H1 (cell line): Measurements from ENCODE around the gene CMTR2. TPM values are rescaled to one million over a fixed set of nuclear protein-coding genes. Genes with fewer than 3 reads are reported as not detected.

ENCODE experiments used
- ASH2L ChIP-seq: fragments of 200-600, 300-600 bp; sonication (generic); IDR thresholded peaks from one replicate; pipeline ENCODE4 v1.7.1; 2017; ENCODE audit warnings: low read length
- GTF2F1 ChIP-seq: IDR thresholded peaks from 2 replicates; pipeline ENCODE4 v1.6.1; 2012; ENCODE audit warnings: low read depth, low read length, improper control_type of control experiment, borderline replicate concordance
- HDAC2 ChIP-seq, 2 experiments: fragments of 300-600 bp in 1 of 2; sonication (generic) in 1 of 2; IDR thresholded peaks; 2 replicates each; pipeline ENCODE4 v1.6.1; 2011 to 2012; ENCODE audit warnings: low read depth in 2 of 2, low read length in 2 of 2, mild to moderate bottlenecking in 2 of 2, moderate library complexity in 2 of 2, borderline replicate concordance in 1 of 2, inconsistent platforms in 1 of 2
- SP4 ChIP-seq: IDR thresholded peaks from 2 replicates; pipeline ENCODE4 v1.6.1; 2012; ENCODE audit warnings: low read length, inconsistent platforms
- SUZ12 ChIP-seq: fragments of 200-600 bp; sonication (generic); IDR thresholded peaks from 2 replicates; pipeline ENCODE4 v1.6.1; 2012; ENCODE audit warnings: mild to moderate bottlenecking, inconsistent platforms, low read length, moderate library complexity, mixed read lengths
- TBP ChIP-seq: IDR thresholded peaks from 2 replicates; pipeline ENCODE4 v1.6.1; 2011; ENCODE audit warnings: low read depth, low read length, improper control_type of control experiment
- polyA plus RNA-seq, 7 experiments: library from polyadenylated mRNA; depleted of rRNA in 3 of 7; stranded (reverse) in 5 of 7; unstranded in 2 of 7; fragments of >200 nt in 5 of 7; fragments of 200-250 nt in 2 of 7; gene quantifications; 1 replicate in 5 of 7; 2 replicates in 1 of 7; 4 replicates in 1 of 7; pipeline versions ENCODE4 v1.2.1 to v1.2.3, GENCODE V29; 2011 to 2013; ENCODE audit warnings: missing spikeins in 2 of 7, mixed read lengths in 2 of 7
- total RNA-seq: library from RNA; stranded (reverse); fragmentation: NEBNext Ultra II Directional; extraction: Animal tissue kit (Norgen Biotek cat#: 25700); gene quantifications from 2 replicates; pipeline ENCODE4 v1.2.1, GENCODE V29; 2021

The CMTR2 gene
- total and polyA plus RNA-seq, 2 of the 8 experiments (the other 6 are each of a cell fraction or from before 2014, with no cell fraction given): 8.5 to 12.8 TPM

- no peak for TF ChIP-seq GTF2F1
- TF ChIP-seq SP4: no peak
- TF ChIP-seq TBP: no peak
- no peak for TF ChIP-seq ASH2L
- no peak for TF ChIP-seq HDAC2 (IDR thresholded peaks at IDR 0.05; ENCODE audit: borderline replicate concordance in 1 of 2, low read depth in 2 of 2, low read length in 2 of 2)
- TF ChIP-seq SUZ12: no peak
- TF ChIP-seq, all 59 proteins: peak for 0
Observed at GRCh38 chr16:71283612-71284011, 5.6 kb downstream of the CMTR2 start (continued).
